Activated naive CD4-positive, alpha-beta T cell treated with anti-CD3 and anti-CD28 coated beads for 36 hours (primary cell): ENCODE data around the gene GSN. TPM values are rescaled to one million over a fixed set of nuclear protein-coding genes. Genes with fewer than 3 reads are reported as not detected.

ENCODE experiments used
- CTCF ChIA-PET: fragments of 350-600 bp; sonication (Branson Sonifier 250); formaldehyde crosslinking; loops from one replicate; lab custom pipeline; 2021; ENCODE audit warnings: antibody characterized with exemption; lab: Charles Lee
- DNase-seq: peaks from one replicate; pipeline ENCODE4 v3.0.0-alpha.2; 2020
- H3K27ac Mint-ChIP-seq: one replicate; pipeline ENCODE4 v1.8.0; 2021; ENCODE audit warnings: mild to moderate bottlenecking, mixed read lengths
- H3K27me3 Mint-ChIP-seq: one replicate; pipeline ENCODE4 v1.8.0; 2021; ENCODE audit warnings: low read depth, mixed read lengths
- H3K36me3 Mint-ChIP-seq: one replicate; pipeline ENCODE4 v1.8.0; 2021; ENCODE audit warnings: low read depth, mixed read lengths
- H3K4me1 Mint-ChIP-seq: one replicate; pipeline ENCODE4 v1.8.0; 2021; ENCODE audit warnings: low read depth, mixed read lengths
- H3K4me3 Mint-ChIP-seq: one replicate; pipeline ENCODE4 v1.8.0; 2021; ENCODE audit warnings: mild to moderate bottlenecking, moderate library complexity, mixed read lengths
- H3K9me3 Mint-ChIP-seq: one replicate; pipeline ENCODE4 v1.8.0; 2021; ENCODE audit warnings: mixed read lengths
- intact Hi-C: fragments of 100-400 bp; cut with micrococcal nuclease; formaldehyde crosslinking; loops from one replicate; pipeline ENCODE4 v1.15.1; 2023
- total RNA-seq, 2 experiments: library from RNA; stranded (reverse); gene quantifications; one replicate each; pipeline ENCODE4 v1.2.3, GENCODE V29; 2021

Gene GSN
- total RNA-seq, 2 experiments from 2014 or later: 1.1 to 1.2 TPM

DNA sequence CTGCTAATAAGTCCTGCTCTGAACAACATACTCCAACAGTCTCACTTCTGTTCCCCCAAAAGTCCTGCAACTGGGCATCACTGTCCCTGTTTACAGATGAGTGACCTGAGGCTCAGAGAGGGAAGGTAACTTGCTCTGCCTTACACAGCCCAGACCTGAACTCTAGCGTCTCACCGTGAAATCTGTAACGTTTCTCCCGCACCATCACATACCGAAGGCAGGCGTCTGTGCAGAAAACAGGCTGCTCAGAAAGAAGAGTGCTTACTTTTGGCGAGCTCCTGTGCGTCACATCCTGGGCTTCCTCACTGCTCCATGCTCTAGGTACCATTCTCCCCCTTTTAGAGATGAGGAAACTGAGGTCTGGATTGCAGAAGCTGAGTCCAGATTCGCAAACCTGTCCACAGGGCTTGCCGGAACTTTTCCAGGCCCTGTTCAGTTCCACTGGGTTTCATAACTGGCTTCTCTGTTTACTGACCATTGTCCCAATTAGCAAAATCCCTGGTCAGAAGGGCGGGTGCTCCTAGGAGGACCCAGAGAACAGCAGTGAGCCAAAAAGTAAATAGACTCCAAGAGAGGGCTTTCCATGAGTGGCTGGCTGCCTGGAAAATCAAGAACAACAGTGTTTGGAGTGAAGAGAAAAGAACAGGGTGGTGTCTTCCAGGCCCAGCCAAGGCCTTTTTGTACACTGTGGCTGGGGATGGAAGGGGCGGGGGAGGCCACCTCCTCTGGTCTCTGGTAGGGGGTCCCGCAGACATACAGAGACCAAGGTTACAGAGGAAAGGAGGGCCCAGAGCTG is 27.1 kb downstream of the GSN start:
- peaks cover 6% of the 10 kb centered on the region for H3K27me3 Mint-ChIP-seq
- CTCF ChIA-PET: interaction anchor here (1.0 to 1.7 kb wide), 2 partner anchors 82 to 313 kb away, joined by 3 to 6 read pairs; no protein-coding TSS in a partner anchor
- no peaks in the 10 kb centered on the region for H3K36me3 Mint-ChIP-seq
- DNase-seq: no peak
- H3K9me3 Mint-ChIP-seq: no peaks in the 10 kb centered on the region
- peaks cover 8% of the 10 kb centered on the region for H3K4me1 Mint-ChIP-seq
- no peak overlapping the region for H3K27ac Mint-ChIP-seq
- intact Hi-C loops: loop anchor here (5.0 kb wide), 1 partner anchor 83 kb away; no protein-coding TSS in a partner anchor
- no peak overlapping the region for H3K4me3 Mint-ChIP-seq

DNA sequence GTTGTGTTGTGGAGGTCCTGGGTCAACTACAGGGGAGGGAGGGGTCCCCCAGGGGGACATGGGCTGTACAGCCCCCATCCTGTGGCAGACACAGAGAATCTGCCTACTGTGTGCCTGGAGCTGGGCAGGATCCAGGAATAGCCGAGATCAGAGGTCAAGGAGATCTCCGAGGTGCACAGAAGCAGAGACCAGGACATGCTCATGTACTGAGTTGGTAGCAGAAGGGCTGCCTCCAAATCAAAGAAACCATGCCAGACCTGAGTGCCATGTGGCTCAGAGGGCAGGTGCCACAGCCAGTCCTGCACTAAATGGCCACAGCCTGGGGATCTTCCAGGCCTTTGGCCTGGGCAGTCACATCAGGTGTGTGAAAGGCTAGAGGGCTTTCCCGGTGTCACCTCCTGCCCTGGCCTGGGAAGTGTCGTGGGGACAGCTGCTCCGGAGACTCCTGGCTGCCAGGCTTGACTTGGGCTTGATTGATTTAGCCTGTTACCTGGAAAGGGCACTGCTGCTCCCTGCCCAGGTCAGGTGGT is 27.8 kb downstream of the GSN start:
- CTCF ChIA-PET: no interaction called here
- H3K36me3 Mint-ChIP-seq: no peaks in the 10 kb centered on the region

DNA sequence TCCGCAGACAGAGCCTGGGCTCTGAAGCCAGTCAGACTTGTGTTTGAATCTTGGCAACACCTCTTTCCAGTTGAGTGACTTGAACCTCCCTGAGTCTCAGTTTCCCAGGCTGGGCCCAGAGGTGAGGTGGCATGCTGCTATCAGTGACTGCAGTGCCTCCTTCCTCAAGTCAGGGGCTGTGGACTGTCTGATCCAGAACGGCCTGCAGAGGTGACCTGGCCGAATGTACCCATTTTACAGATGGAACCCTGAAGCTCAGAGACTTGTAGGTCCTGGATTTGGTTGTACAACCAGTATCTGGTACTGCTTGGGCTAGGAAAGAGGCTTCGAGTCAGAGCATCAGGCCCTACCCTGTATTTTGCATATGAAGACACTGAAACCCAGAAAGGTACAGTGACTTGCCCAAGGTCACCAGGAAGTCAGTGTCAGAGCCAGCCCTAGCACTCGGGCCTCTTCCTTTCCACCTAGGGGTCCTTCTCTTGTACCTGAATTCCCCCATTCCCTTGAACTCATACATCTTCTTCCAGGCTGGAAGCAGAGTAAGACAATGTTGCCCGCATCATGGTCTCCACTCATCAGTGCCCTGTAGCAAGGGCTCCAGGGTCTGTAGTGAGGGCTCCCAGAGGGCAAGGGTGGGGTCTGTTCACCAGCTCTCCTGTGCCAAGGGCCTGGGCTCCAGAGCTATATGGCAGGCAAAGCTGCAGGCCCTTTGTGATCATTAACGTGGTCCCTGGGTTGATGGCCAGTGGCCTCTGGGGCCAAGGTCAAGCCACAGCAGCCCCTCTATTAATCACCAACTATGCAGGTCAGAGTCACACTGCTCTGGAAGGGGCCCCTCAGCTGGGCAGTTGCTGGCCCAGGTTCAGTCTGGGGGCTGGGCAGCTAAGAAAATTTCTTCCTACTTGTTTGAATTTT is 28.5 kb downstream of the GSN start:
- Mint-ChIP-seq H3K27ac (no peak overlapping the region), H3K9me3 (no peaks in the 10 kb centered on the region)
- intact Hi-C loops: loop anchor here (5.0 kb wide), 1 partner anchor 84 kb away; no protein-coding TSS in a partner anchor

More for the DNA sequence above, 27.8 kb downstream of the GSN start:
- intact Hi-C loops: loop anchor here (5.0 kb wide), 1 partner anchor 83 kb away; no protein-coding TSS in a partner anchor
- Mint-ChIP-seq H3K4me1 (peaks cover 15% of the 10 kb centered on the region), H3K9me3 (no peaks in the 10 kb centered on the region), H3K27ac (no peak overlapping the region), H3K4me3 (no peak overlapping the region), H3K27me3 (peaks cover 13% of the 10 kb centered on the region)
- DNase-seq: no peak

DNA sequence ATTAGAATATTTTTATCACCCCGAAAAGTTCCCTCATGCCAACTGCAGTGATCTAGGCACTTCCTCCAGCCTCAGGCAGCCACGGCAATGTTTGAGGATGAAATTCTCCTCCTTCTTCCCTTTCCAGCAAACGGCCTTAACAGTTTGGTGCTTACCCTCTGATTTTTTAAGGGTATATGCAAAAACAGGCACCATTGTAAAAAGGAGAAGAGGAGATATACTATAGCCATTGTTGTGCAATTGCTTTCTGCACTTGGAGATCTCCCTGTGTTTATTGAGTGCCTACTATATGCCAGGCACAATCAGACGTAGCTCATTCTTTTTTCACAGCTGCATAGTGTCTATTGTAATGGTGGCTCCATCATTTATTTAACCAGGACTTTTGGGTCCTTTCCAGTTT is 29.4 kb downstream of the GSN start:
- peaks cover 13% of the 10 kb centered on the region for H3K27me3 Mint-ChIP-seq
- no peaks in the 10 kb centered on the region for H3K36me3 Mint-ChIP-seq
- peaks cover 15% of the 10 kb centered on the region for H3K4me1 Mint-ChIP-seq
- intact Hi-C loops: loop anchor here (5.0 kb wide), 1 partner anchor 85 kb away; no protein-coding TSS in a partner anchor
- no peak overlapping the region for H3K27ac Mint-ChIP-seq
- DNase-seq: no peak
- H3K9me3 Mint-ChIP-seq: no peaks in the 10 kb centered on the region
- H3K4me3 Mint-ChIP-seq: no peak overlapping the region
- CTCF ChIA-PET: no interaction called here

More for the DNA sequence above, 28.5 kb downstream of the GSN start:
- CTCF ChIA-PET: no interaction called here
- Mint-ChIP-seq H3K4me3 (no peak overlapping the region), H3K4me1 (peaks cover 15% of the 10 kb centered on the region), H3K36me3 (no peaks in the 10 kb centered on the region), H3K27me3 (peaks cover 13% of the 10 kb centered on the region)
- no peak for DNase-seq

DNA sequence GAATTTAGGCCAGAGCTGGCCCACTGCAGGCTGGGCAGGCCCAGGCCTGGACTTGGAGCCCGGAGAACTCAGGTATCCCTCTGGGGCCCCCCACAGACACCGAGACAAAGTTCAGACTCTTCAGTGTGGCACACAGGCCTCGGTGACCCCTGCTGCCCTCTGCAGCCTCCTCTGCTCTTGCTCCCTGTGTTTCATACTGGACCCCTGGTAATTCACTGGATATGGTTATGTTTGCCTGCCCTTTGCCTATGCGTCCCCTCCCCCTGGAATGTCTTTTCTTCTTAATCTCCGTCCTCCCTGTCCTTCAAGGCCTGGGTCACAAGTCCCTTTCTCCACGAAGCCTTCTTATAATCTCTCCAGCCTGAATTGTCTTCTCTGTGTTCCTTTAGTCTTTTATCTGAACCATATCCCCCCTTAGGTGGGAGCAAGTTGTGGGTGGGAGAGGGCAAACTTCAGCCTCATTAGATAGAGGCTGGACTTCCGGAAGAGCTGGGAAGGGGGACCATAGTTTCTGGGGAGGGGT is 30.1 kb downstream of the GSN start:
- no peaks in the 10 kb centered on the region for H3K36me3 Mint-ChIP-seq
- H3K9me3 Mint-ChIP-seq: no peaks in the 10 kb centered on the region
- H3K27me3 Mint-ChIP-seq: peaks cover 13% of the 10 kb centered on the region
- intact Hi-C loops: loop anchor here (5.0 kb wide), 1 partner anchor 86 kb away; no protein-coding TSS in a partner anchor
- CTCF ChIA-PET: interaction anchor here (1.4 kb wide), 1 partner anchor 19 kb away, joined by 4 read pairs; no protein-coding TSS in a partner anchor
- peaks cover 15% of the 10 kb centered on the region for H3K4me1 Mint-ChIP-seq
- H3K4me3 Mint-ChIP-seq: no peak overlapping the region
- no peak overlapping the region for H3K27ac Mint-ChIP-seq
- no peak for DNase-seq

DNA sequence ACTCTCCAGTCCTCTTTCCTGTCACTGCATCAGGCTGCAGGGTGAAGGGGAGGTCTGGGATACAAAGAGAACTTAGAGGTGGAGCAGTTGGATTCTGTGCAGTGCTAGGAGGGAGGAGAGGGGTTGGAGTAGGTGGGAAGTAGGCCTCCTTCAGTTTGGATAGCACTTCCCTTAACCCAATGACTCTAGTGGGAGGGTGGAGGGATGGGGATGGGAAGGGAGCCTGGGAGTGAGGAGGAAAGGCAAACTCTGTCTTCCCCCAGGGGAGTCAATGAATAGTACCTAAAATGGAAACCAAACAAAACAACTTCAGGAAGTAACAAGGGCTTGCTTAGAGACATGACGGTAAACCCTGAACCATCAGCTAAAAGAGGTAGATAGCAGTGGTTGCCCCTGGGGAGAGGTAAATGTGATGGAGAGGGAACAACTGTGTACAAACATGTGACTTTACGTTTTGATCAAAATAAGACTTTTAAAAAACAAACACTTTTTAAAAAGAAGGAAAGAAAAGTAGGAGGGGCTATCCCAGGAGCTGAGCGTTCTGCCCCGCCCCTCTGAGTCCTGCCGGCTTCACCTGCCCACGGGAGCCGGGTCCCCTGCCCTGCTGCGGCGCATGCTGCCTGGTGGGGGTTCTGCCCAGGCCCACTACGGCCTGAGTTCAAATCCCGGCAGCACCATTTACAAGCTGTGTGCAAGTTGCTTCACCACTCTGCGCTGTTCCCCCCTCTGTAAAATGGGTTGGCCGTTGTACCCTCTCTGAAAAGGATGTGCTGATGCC is 30.9 kb downstream of the GSN start:
- Mint-ChIP-seq H3K27me3 (peaks cover 13% of the 10 kb centered on the region), H3K27ac (no peak overlapping the region), H3K4me3 (peak overlapping the region; percentile 57), H3K36me3 (no peaks in the 10 kb centered on the region), H3K9me3 (no peaks in the 10 kb centered on the region), H3K4me1 (peaks cover 15% of the 10 kb centered on the region)
- no peak for DNase-seq
- CTCF ChIA-PET: interaction anchor here (1.0 to 1.4 kb wide), 4 partner anchors 17 to 86 kb away, joined by 3 to 5 read pairs (median 4); no protein-coding TSS in a partner anchor
- intact Hi-C loops: loop anchor here (5.0 kb wide), 1 partner anchor 87 kb away; no protein-coding TSS in a partner anchor

DNA sequence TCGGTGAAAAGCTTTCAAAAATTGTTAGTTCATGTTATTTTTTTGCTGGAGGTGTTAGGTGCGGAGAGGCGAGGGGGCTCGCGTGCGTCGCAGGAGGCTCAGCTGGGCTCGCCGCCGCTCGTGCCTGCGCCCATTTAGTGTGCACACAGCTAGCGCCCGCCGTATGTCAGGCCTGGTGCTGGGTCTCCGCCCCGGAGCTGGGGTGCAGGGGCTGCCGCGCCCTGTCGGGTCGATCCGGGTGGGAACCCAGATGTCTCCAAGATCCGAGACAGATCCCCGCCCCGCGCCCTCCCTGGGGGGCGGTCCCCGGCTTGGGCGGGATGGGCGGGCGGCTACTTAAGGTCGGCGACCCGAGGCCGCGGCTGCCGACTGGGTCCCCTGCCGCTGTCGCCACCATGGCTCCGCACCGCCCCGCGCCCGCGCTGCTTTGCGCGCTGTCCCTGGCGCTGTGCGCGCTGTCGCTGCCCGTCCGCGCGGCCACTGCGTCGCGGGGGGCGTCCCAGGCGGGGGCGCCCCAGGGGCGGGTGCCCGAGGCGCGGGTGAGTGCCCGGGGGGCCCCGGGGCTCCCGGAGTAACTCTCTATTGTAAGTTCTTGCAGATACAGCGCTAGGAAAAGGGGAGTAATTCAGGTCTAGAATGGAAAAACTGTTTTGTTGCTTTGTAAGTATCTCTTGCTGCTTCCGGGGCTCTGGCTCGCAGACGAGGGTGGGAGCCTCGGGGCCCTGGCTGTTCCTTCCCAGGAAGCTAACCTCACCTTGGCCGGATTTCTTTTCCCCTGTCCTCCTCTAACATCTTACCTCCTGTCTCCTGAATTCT is 31.7 kb downstream of the GSN start:
- Mint-ChIP-seq H3K27me3 (peaks cover 13% of the 10 kb centered on the region), H3K4me1 (peaks cover 15% of the 10 kb centered on the region), H3K9me3 (no peaks in the 10 kb centered on the region), H3K27ac (no peak overlapping the region), H3K36me3 (no peaks in the 10 kb centered on the region), H3K4me3 (peak overlapping the region; percentile 62)
- CTCF ChIA-PET: interaction anchor here (1.0 to 2.5 kb wide), 5 partner anchors 16 to 87 kb away, joined by 3 to 9 read pairs (median 4); no protein-coding TSS in a partner anchor
- DNase-seq: no peak
- intact Hi-C loops: loop anchor here (5.0 kb wide), 1 partner anchor 87 kb away; no protein-coding TSS in a partner anchor

DNA sequence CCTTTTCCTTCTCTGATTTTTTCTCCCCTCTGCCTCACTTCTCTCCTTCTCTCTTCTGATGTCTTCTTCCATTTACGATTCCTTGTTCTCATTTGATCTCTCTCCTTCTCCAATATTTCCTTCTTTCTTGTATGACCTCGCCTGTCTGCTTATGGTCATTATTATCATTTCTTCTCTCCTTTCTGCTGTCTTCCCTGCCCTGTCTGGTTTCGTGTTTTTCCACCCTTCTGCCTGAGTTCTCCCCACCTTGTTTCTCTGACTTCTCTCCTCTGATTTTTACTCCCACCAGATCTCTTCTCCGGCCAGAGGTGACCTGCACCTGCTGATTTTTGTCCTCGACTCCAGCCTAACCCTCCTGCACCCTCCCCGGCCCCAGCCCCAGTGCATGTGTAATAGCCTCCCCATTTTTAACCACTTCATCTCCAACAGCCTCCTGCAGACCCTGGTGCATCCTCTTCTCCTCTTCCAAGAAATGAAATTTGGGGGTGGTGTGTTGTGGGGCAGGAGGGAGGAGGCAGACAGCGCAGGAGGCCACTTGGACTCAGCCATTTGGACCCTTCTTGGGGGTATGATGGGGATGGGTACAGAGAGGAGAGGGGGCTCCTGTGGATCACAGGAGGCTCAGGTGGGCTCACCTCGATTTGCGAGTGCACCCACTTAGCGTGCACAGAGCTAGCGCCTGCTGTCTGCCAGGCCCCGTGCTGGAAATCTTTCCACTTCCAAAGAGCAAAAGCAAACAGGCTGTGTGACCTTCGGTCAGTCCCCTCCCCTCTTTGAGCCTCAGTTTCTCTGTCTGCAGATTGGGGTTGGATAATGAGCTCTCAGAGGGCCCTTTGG is 32.5 kb downstream of the GSN start:
- Mint-ChIP-seq H3K9me3 (no peaks in the 10 kb centered on the region), H3K27me3 (peaks cover 13% of the 10 kb centered on the region), H3K27ac (no peak overlapping the region), H3K36me3 (no peaks in the 10 kb centered on the region), H3K4me1 (peaks cover 15% of the 10 kb centered on the region), H3K4me3 (peak overlapping the region; percentile 62)
- intact Hi-C loops: no loop called here
- CTCF ChIA-PET: interaction anchor here (2.5 kb wide), 1 partner anchor 22 kb away, joined by 9 read pairs; no protein-coding TSS in a partner anchor
- DNase-seq: no peak

DNA sequence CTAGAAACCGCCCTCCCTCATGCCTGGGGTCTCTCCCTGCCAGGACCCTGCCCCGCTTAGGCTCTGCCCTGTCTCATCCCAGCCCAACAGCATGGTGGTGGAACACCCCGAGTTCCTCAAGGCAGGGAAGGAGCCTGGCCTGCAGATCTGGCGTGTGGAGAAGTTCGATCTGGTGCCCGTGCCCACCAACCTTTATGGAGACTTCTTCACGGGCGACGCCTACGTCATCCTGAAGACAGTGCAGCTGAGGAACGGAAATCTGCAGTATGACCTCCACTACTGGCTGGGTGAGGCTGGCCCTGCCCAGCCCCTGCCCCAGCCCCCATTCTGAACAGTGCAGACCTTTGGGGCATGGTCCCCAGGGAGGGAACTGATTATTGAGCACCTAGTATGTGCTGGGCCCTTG is 33.9 kb downstream of the GSN start:
- H3K27me3 Mint-ChIP-seq: peaks cover 13% of the 10 kb centered on the region
- H3K27ac Mint-ChIP-seq: no peak overlapping the region
- H3K36me3 Mint-ChIP-seq: no peaks in the 10 kb centered on the region
- no peak overlapping the region for H3K4me3 Mint-ChIP-seq
- no peaks in the 10 kb centered on the region for H3K9me3 Mint-ChIP-seq
- intact Hi-C loops: no loop called here
- CTCF ChIA-PET: interaction anchor here (0.7 to 2.5 kb wide), 2 partner anchors 23 to 90 kb away, joined by 3 to 9 read pairs; no protein-coding TSS in a partner anchor
- no peak for DNase-seq
- H3K4me1 Mint-ChIP-seq: peaks cover 15% of the 10 kb centered on the region

DNA sequence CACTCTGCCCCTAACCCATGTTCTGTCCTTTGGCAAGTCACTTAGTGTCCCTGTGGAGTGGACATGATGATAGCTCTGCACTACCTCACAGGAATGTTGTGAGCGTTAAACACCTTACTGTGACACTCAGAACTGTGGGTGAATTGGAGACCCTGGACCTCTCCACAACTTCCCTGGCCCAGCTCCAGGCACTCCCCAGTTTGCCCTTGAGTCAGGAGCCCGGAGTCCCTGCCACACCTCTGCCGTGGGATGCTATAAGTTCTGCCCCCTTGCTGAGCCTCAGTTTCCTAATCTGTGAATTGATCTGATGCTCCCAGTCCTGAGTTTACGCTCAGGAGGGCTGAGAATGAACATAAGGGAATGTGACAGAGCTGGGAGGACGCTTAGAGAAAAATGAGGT is 34.4 kb downstream of the GSN start:
- intact Hi-C loops: no loop called here
- DNase-seq: no peak
- Mint-ChIP-seq H3K36me3 (no peaks in the 10 kb centered on the region), H3K27me3 (peaks cover 13% of the 10 kb centered on the region), H3K4me3 (no peak overlapping the region), H3K9me3 (no peaks in the 10 kb centered on the region), H3K4me1 (peaks cover 15% of the 10 kb centered on the region), H3K27ac (no peak overlapping the region)
- CTCF ChIA-PET: interaction anchor here (0.7 kb wide), 1 partner anchor 90 kb away, joined by 3 read pairs; no protein-coding TSS in a partner anchor
